Type B pancreatic cell (in vitro differentiated cells): ENCODE results near the gene RPL34. TPM values are rescaled to one million over a fixed set of nuclear protein-coding genes. Genes with fewer than 3 reads are reported as not detected.

ENCODE experiments used
- DNase-seq: peaks from one replicate; pipeline ENCODE4 v3.0.0; 2021; ENCODE audit warnings: mixed read lengths; ENCODE audit not compliant: unreplicated experiment; ENCODE audit errors: extremely low spot score
- H3K27ac Mint-ChIP-seq: 2 replicates; pipeline ENCODE4 v1.8.0; 2021; ENCODE audit warnings: mild to moderate bottlenecking, mixed read lengths
- H3K27me3 Mint-ChIP-seq: 2 replicates; pipeline ENCODE4 v1.8.0; 2021; ENCODE audit warnings: mixed read lengths
- H3K36me3 Mint-ChIP-seq: 2 replicates; pipeline ENCODE4 v1.8.0; 2021; ENCODE audit warnings: mixed read lengths
- H3K4me1 Mint-ChIP-seq: one replicate; pipeline ENCODE4 v1.8.0; 2021; ENCODE audit warnings: mixed read lengths; ENCODE audit not compliant: unreplicated experiment
- H3K4me3 Mint-ChIP-seq: 2 replicates; pipeline ENCODE4 v1.8.0; 2021; ENCODE audit warnings: mild to moderate bottlenecking, mixed read lengths
- H3K9me3 Mint-ChIP-seq: 2 replicates; pipeline ENCODE4 v1.8.0; 2021; ENCODE audit warnings: mixed read lengths
- total RNA-seq: library from RNA; stranded (reverse); gene quantifications from 2 replicates; pipeline ENCODE4 v1.2.1, GENCODE V29; 2021; ENCODE audit warnings: low replicate concordance
- TF ChIP-seq, protein P1 (sequence below): fragments of 200-600 bp; sonication (generic); conservative IDR thresholded peaks from 2 replicates; pipeline ENCODE4 v1.5.0; 2021; ENCODE audit warnings: antibody characterized with exemption, mild to moderate bottlenecking

Gene RPL34
- total RNA-seq, 1 donor from 2014 or later: 1,454 TPM

DNA sequence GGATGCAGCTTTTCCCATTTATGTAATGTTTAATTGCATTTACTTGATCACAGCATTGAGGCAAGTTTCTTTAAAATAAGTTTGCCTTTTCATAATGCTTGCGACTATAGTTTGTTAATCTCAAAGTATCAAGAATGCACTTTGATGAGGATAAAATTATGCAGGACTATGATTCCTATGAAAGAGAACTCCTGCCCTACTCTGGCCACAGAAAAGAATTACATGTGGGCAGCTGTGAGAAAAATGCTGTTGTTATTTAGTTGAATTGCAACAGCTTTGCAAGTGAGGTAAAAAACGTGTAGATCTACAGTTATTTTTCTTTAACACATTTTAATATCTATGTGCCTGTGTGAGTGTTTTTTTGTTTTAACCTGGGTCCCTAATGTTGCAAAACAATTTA lies 17.5 kb downstream of the RPL34 start:
- Mint-ChIP-seq H3K4me3 (no peak overlapping the region), H3K9me3 (no peaks in the 10 kb centered on the region), H3K36me3 (peaks cover 11% of the 10 kb centered on the region), H3K27ac (no peak overlapping the region), H3K4me1 (peaks cover 6% of the 10 kb centered on the region), H3K27me3 (no peaks in the 10 kb centered on the region)
- DNase-seq: no peak
- TF ChIP-seq, protein P1, sequence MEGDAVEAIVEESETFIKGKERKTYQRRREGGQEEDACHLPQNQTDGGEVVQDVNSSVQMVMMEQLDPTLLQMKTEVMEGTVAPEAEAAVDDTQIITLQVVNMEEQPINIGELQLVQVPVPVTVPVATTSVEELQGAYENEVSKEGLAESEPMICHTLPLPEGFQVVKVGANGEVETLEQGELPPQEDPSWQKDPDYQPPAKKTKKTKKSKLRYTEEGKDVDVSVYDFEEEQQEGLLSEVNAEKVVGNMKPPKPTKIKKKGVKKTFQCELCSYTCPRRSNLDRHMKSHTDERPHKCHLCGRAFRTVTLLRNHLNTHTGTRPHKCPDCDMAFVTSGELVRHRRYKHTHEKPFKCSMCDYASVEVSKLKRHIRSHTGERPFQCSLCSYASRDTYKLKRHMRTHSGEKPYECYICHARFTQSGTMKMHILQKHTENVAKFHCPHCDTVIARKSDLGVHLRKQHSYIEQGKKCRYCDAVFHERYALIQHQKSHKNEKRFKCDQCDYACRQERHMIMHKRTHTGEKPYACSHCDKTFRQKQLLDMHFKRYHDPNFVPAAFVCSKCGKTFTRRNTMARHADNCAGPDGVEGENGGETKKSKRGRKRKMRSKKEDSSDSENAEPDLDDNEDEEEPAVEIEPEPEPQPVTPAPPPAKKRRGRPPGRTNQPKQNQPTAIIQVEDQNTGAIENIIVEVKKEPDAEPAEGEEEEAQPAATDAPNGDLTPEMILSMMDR: peak; percentile 42

DNA sequence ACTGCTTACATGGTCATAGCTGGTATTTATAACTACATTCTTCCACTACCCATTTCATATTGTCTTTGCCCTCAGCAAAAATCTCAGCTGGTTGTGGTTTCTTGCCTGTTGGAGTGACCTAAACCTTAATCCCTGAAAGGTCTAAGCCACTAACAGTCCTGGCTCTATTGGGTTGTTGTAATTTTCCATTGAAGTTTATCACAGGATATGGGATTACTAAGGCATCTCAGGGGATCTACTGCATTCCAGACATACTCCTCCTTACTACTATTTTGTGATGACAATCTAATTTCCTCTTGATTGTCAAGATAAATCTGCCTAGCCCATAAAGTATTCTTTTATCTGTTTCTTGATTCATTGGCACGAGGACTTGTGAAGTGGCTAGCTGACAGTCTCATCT lies 23.9 kb downstream of the RPL34 start:
- no peak for DNase-seq
- TF ChIP-seq, protein P1: no peak
- no peak overlapping the region for H3K27ac Mint-ChIP-seq
- H3K4me3 Mint-ChIP-seq: no peak overlapping the region
- no peaks in the 10 kb centered on the region for H3K27me3 Mint-ChIP-seq
- no peaks in the 10 kb centered on the region for H3K36me3 Mint-ChIP-seq
- H3K4me1 Mint-ChIP-seq: peaks cover 4% of the 10 kb centered on the region
- no peaks in the 10 kb centered on the region for H3K9me3 Mint-ChIP-seq

DNA sequence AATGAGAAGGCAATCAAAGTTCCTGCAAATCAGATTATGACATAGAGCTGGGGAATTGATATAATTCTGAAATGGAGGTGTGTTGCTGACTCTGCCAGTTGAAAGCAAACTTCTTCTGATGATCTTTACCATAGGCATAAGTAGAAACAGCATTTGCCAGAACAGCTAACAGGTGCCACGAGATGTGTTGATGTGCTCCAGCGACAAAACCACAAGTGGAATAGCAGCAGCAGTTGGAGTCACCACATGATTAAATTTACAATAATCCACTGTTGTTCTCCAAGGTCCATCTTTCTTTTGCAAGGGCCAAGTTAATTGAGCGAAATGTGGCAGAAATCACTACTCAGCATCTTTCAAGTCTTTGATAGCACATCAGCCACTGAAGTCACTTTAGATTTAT lies 26.3 kb downstream of the RPL34 start:
- Mint-ChIP-seq H3K9me3 (no peaks in the 10 kb centered on the region), H3K27ac (no peak overlapping the region), H3K36me3 (no peaks in the 10 kb centered on the region), H3K4me3 (no peak overlapping the region), H3K27me3 (no peaks in the 10 kb centered on the region), H3K4me1 (no peaks in the 10 kb centered on the region)
- no peak for DNase-seq
- TF ChIP-seq, protein P1: no peak

DNA sequence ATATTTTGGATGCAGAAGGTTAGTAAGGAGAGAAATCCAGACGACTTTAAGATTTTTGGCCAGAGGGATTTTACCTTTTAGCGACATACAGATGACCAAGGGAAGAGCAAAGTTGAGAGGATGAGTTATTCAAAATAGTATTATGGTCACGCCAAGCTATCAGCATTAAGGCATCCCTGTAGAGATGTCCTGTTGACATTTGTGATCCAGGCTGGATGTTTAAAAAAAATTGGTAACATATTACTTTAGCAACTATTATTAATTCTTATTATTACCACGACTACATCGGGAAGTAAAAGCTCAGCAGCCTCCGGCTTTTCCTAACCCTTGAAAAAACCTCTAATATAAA lies 29.5 kb downstream of the RPL34 start:
- DNase-seq: no peak
- no peaks in the 10 kb centered on the region for H3K9me3 Mint-ChIP-seq
- H3K4me1 Mint-ChIP-seq: peaks cover 13% of the 10 kb centered on the region
- H3K36me3 Mint-ChIP-seq: peaks cover 16% of the 10 kb centered on the region
- H3K27me3 Mint-ChIP-seq: no peaks in the 10 kb centered on the region
- peak overlapping the region; percentile 96 for H3K27ac Mint-ChIP-seq
- TF ChIP-seq, protein P1: no peak
- H3K4me3 Mint-ChIP-seq: peak overlapping the region; percentile 94

DNA sequence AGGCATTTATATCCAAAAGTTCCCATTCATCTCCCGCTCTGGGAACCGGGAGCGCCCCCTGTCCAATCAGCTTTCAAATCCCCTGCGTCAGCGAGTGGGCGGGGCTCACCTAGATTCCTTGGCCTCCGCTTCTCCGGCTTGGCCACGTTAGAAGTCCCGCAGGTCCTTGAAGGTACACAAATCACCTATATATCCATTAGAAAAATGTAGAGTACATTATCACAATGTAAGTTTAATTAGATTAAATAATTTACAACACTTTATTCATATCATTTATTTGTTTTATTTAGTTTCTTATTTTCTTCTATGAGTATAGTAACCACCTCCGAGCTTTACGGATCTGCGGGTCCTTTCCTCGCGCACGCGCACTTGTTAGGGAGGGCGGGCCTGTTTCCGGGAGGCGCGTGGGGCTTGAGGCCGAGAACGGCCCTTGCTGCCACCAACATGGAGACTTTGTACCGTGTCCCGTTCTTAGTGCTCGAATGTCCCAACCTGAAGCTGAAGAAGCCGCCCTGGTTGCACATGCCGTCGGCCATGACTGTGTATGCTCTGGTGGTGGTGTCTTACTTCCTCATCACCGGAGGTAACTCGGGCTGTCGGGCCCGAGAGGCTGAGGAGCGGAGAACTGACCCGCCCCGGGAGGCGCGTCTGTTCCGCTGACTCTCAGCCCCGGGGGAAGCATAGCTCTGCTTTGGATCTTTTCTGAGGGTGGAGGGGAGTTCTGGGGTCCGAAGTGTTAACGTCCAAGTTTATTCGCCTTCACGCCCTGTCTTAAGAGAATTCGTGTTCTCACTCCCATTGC lies 30.0 kb downstream of the RPL34 start, which contains the start of gene OSTC:
Gene OSTC (plus strand): TSS at position 388 of the 802 bp plus-strand sequence. CDS start 57 bp downstream, at position 445.
- peak within 1 kb of the TSS; percentile 96 for H3K27ac Mint-ChIP-seq
- DNase-seq: peak; percentile 92
- H3K4me1 Mint-ChIP-seq: peaks cover 13% of the 10 kb centered on the region
- no peaks in the 10 kb centered on the region for H3K27me3 Mint-ChIP-seq
- H3K9me3 Mint-ChIP-seq: no peaks in the 10 kb centered on the region
- peaks cover 16% of the 10 kb centered on the region for H3K36me3 Mint-ChIP-seq
- TF ChIP-seq, protein P1: no peak
- peak within 1 kb of the TSS; percentile 94 for H3K4me3 Mint-ChIP-seq
